Body of pancreas (tissue), 4 donors: Measurements from ENCODE around the gene TUFT1.

Source experiments
- POLR2A ChIP-seq, 3 donors: fragments of 450-650 bp; IDR thresholded peaks; one replicate each; pipeline ENCODE4 v1.6.1; 2016; ENCODE audit warnings: antibody characterized with exemption in 3 of 3, mild to moderate bottlenecking in 2 of 3
- TF ChIP-seq, protein P1 (sequence below), 7 experiments: fragments of 450-650 bp in 4 of 7; fragments of 200-600 bp in 3 of 7; sonication (generic) in 3 of 7; IDR thresholded peaks; one replicate each; pipeline ENCODE4 v1.5.1; 2016 to 2019; ENCODE audit warnings: antibody characterized with exemption in 7 of 7

DNA sequence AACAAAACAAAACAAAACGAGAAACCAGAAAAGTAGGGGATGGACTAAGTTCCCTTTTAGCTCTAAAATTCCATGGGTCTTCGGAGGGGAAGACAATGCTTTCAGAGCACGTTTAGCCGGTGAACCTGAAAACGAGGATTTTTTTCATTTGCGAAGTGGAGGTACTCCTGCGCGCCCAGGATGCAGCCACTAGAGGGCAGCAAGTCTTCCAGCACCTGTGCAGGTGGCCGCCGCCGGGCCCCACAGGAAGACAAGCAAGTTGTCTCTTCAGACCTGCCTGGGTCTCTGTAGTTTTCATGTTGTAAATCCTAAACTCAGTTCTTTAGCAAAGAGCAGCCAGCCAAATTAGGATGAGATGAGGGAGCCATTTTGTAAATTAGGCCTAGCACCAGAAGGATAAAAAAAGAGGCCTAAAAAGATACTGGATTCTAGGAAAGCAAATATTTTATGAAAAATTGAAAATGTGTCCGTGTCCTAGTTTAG is 54.1 kb downstream of the TUFT1 start:
- TF ChIP-seq, protein P1, sequence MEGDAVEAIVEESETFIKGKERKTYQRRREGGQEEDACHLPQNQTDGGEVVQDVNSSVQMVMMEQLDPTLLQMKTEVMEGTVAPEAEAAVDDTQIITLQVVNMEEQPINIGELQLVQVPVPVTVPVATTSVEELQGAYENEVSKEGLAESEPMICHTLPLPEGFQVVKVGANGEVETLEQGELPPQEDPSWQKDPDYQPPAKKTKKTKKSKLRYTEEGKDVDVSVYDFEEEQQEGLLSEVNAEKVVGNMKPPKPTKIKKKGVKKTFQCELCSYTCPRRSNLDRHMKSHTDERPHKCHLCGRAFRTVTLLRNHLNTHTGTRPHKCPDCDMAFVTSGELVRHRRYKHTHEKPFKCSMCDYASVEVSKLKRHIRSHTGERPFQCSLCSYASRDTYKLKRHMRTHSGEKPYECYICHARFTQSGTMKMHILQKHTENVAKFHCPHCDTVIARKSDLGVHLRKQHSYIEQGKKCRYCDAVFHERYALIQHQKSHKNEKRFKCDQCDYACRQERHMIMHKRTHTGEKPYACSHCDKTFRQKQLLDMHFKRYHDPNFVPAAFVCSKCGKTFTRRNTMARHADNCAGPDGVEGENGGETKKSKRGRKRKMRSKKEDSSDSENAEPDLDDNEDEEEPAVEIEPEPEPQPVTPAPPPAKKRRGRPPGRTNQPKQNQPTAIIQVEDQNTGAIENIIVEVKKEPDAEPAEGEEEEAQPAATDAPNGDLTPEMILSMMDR (IDR thresholded peaks at IDR 0.05), result peak; percentile 62 to 92 (median 88)
- TF ChIP-seq POLR2A (IDR thresholded peaks at IDR 0.05), result no peak
